HG03060 (cell line): Measurements from ENCODE around the gene SEC23A.
"Not testable (repeated sequence)": the region's sequence is repeated elsewhere in the genome, so short reads cannot be mapped to it uniquely, and the experiment has no call there.

Source experiments
- ATAC-seq: cut with Tn5 transposase; IDR thresholded peaks from one replicate; pipeline ENCODE4 v1.9.1; 2021; ENCODE audit warnings: low read depth, moderate number of reproducible peaks; ENCODE audit not compliant: unreplicated experiment

The SEC23A gene

GRCh38 chr14:39102969-39103957 lies at the start of gene SEC23A:
TSS of gene SEC23A (minus strand) at chr14:39103235. CDS start at chr14:39096118, 7,117 bp downstream.
- ATAC-seq, result peak; percentile 59

- no peak for ATAC-seq
Observed at GRCh38 chr14:39145266-39145966, 42.4 kb upstream of the SEC23A start.

- not testable (repeated sequence) for ATAC-seq
Observed at GRCh38 chr14:39143226-39143625, 40.2 kb upstream of the SEC23A start.

GRCh38 chr14:39141623-39142022 lies 38.6 kb upstream of the SEC23A start:
- not testable (repeated sequence) for ATAC-seq

GRCh38 chr14:39140170-39140569 lies 37.1 kb upstream of the SEC23A start:
- ATAC-seq, result no peak

- ATAC-seq, result no peak
Observed at GRCh38 chr14:39138440-39138839, 35.4 kb upstream of the SEC23A start.

GRCh38 chr14:39137835-39138234 lies 34.8 kb upstream of the SEC23A start:
- not testable (repeated sequence) for ATAC-seq

- ATAC-seq, result no peak
Observed at GRCh38 chr14:39122330-39123138, 19.5 kb upstream of the SEC23A start.

- ATAC-seq, result peak; percentile 94
Observed at GRCh38 chr14:39114073-39114838, 11.2 kb upstream of the SEC23A start, which contains the start of gene GEMIN2. TSS of gene GEMIN2 (plus strand) at chr14:39114323. CDS start at chr14:39114339, 16 bp downstream.

- ATAC-seq, result no peak
Observed at GRCh38 chr14:39113685-39114072, 10.6 kb upstream of the SEC23A start.

- ATAC-seq, result no peak
Observed at GRCh38 chr14:39109893-39110715, 7.1 kb upstream of the SEC23A start.

GRCh38 chr14:39108791-39109190 lies 5.8 kb upstream of the SEC23A start:
- ATAC-seq, result no peak

GRCh38 chr14:39107591-39107996 lies 4.6 kb upstream of the SEC23A start:
- no peak for ATAC-seq

GRCh38 chr14:39104078-39104801 lies 1.2 kb upstream of the SEC23A start:
- not testable (repeated sequence) for ATAC-seq

- no peak for ATAC-seq
Observed at GRCh38 chr14:39102265-39102968, 618 bp downstream of the SEC23A start.

GRCh38 chr14:39099748-39100147 lies 3.3 kb downstream of the SEC23A start:
- ATAC-seq, result no peak

- not testable (repeated sequence) for ATAC-seq
Observed at GRCh38 chr14:39099215-39099614, 3.8 kb downstream of the SEC23A start.

GRCh38 chr14:39097159-39097558 lies 5.9 kb downstream of the SEC23A start:
- ATAC-seq, result no peak
